ENCODE measurements around the gene ZNF335. TPM values are rescaled to one million over a fixed set of nuclear protein-coding genes. Genes with fewer than 3 reads are reported as not detected.
A peak's percentile ranks its signal among the peaks of the same experiment; 100 is the strongest.

Gene ZNF335
- total and polyA plus RNA-seq, 2 of the 13 experiments (the other 11 are each of a cell fraction or from before 2014, with no cell fraction given): 9.7 to 13.7 TPM

- TF ChIP-seq ZNF407 (CRISPR knock-in tag; IDR thresholded peaks at IDR 0.05; ENCODE audit: not compliant biosample characterization) (peak; percentile 80), ZNF318 (CRISPR knock-in tag; IDR thresholded peaks at IDR 0.05) (peak; percentile 82), BRF2 (CRISPR knock-in tag; IDR thresholded peaks at IDR 0.05) (0 out of 2 replicates have a peak, but pooled peaks have one; percentile 55), ELF4 (CRISPR knock-in tag; IDR thresholded peaks at IDR 0.05; ENCODE audit: borderline replicate concordance) (no peak), SNAPC5 (CRISPR knock-in tag; IDR thresholded peaks at IDR 0.05; ENCODE audit: borderline replicate concordance) (no peak), ZNF605 (CRISPR knock-in tag; IDR thresholded peaks at IDR 0.05) (peak; percentile 93), HNRNPLL (IDR thresholded peaks at IDR 0.05; ENCODE audit: low read depth, low read length, poor library complexity, severe bottlenecking) (no peak)
Measured at GRCh38 chr20:45946149-45946970, 25.6 kb downstream of the ZNF335 start (continued).

All from HepG2 (cell line).